ENCODE results near the gene DCDC2C. TPM values are rescaled to one million over a fixed set of nuclear protein-coding genes. Genes with fewer than 3 reads are reported as not detected.
"Not testable (repeated sequence)": the region's sequence is repeated elsewhere in the genome, so short reads cannot be mapped to it uniquely, and the experiment has no call there.

The DCDC2C gene
- total and polyA plus RNA-seq, 2 donors (not counting 3 experiments of a cell fraction or from before 2014, with no cell fraction given) = not detected

GRCh38 chr2:3814706-3815245 lies 111.4 kb downstream of the DCDC2C start:
- Histone ChIP-seq H3K4me2 (ENCODE audit: insufficient read depth, low read length) (no peak overlapping the region), H3K9ac (replicated peaks; ENCODE audit: extremely low read depth, insufficient read depth, low read length) (no peak overlapping the region), H3K4me1 (ENCODE audit: control insufficient read depth, extremely low read depth, insufficient read depth, low read length) (no peaks in the 10 kb centered on the region), H3K9me1 (replicated peaks; ENCODE audit: control insufficient read depth, extremely low read depth, insufficient read depth, low read length) (no peaks in the 10 kb centered on the region), H2AFZ (ENCODE audit: low read depth, low read length) (no peak overlapping the region), H4K20me1 (replicated peaks; ENCODE audit: control insufficient read depth, extremely low read depth, insufficient read depth, low read length) (no peaks in the 10 kb centered on the region), H3K9me3 (replicated peaks; ENCODE audit: control insufficient read depth, insufficient read depth, low read length) (no peaks in the 10 kb centered on the region), H3K79me2 (ENCODE audit: control insufficient read depth, insufficient read depth, low read length) (no peaks in the 10 kb centered on the region), H3K4me3 (replicated peaks in 1 of 3; ENCODE audit: insufficient read depth in 1 of 3, low read depth in 1 of 3, low read length in 3 of 3) (no peak overlapping the region), H3K27me3 (ENCODE audit: control insufficient read depth in 2 of 2, insufficient read depth in 2 of 2, low read length in 2 of 2) (no peaks in the 10 kb centered on the region), H3K27ac (ENCODE audit: insufficient read depth, low read depth, low read length) (no peak overlapping the region), H3K36me3 (ENCODE audit: control insufficient read depth in 2 of 2, extremely low read depth in 1 of 2, insufficient read depth in 2 of 2, low read length in 2 of 2) (no peaks in the 10 kb centered on the region)
- no peak for TF ChIP-seq GATA2 (IDR thresholded peaks at IDR 0.05; ENCODE audit: insufficient read depth, insufficient read length, low read depth, low read length)
- TF ChIP-seq POLR2AphosphoS5 (IDR thresholded peaks at IDR 0.05; ENCODE audit: insufficient read depth, low read depth, low read length) = no peak
- TF ChIP-seq POLR2A (IDR thresholded peaks at IDR 0.05; ENCODE audit: low read depth, low read length) = no peak
- TF ChIP-seq CTCF (IDR thresholded peaks at IDR 0.05; ENCODE audit: extremely low read depth in 1 of 2, insufficient read depth in 1 of 2, low read depth in 1 of 2, low read length in 2 of 2) = no peak
- TF ChIP-seq MAX (IDR thresholded peaks at IDR 0.05; ENCODE audit: insufficient read depth, insufficient read length) = no peak
- no peak for DNase-seq (ENCODE audit: low read depth, low spot score)
- POLR2A ChIA-PET = no interaction called here
- CTCF ChIA-PET = no interaction called here
- dilution Hi-C loops (cut with MboI; ENCODE audit: extremely low pct_ligation_motif_present, low sequenced_read_pairs) (no loop called here), intact Hi-C loops (cut with micrococcal nuclease) (no loop called here)
- no peak for FAIRE-seq
- BruUV-seq (replicated peaks) = no TSS peak

- H3K36me3 ChIP-seq (ENCODE audit: control insufficient read depth in 2 of 2, extremely low read depth in 1 of 2, insufficient read depth in 2 of 2, low read length in 2 of 2); CTCF ChIA-PET; H3K4me3 ChIP-seq (replicated peaks in 1 of 3; ENCODE audit: insufficient read depth in 1 of 3, low read depth in 1 of 3, low read length in 3 of 3); H3K9me3 ChIP-seq (replicated peaks; ENCODE audit: control insufficient read depth, insufficient read depth, low read length); BruUV-seq (replicated peaks); H3K79me2 ChIP-seq (ENCODE audit: control insufficient read depth, insufficient read depth, low read length); H4K20me1 ChIP-seq (replicated peaks; ENCODE audit: control insufficient read depth, extremely low read depth, insufficient read depth, low read length); dilution Hi-C loops (cut with MboI; ENCODE audit: extremely low pct_ligation_motif_present, low sequenced_read_pairs); H3K9ac ChIP-seq (replicated peaks; ENCODE audit: extremely low read depth, insufficient read depth, low read length); H3K4me1 ChIP-seq (ENCODE audit: control insufficient read depth, extremely low read depth, insufficient read depth, low read length); H2AFZ ChIP-seq (ENCODE audit: low read depth, low read length); H3K4me2 ChIP-seq (ENCODE audit: insufficient read depth, low read length); H3K27ac ChIP-seq (ENCODE audit: insufficient read depth, low read depth, low read length); H3K9me1 ChIP-seq (replicated peaks; ENCODE audit: control insufficient read depth, extremely low read depth, insufficient read depth, low read length); H3K27me3 ChIP-seq (ENCODE audit: control insufficient read depth in 2 of 2, insufficient read depth in 2 of 2, low read length in 2 of 2); DNase-seq (ENCODE audit: low read depth, low spot score); FAIRE-seq; intact Hi-C loops (cut with micrococcal nuclease); POLR2A ChIA-PET: not testable (repeated sequence)
Observed at GRCh38 chr2:3817144-3817543, 113.8 kb downstream of the DCDC2C start.
